Posterior vena cava (tissue), 2 donors: ENCODE results near the gene ALDH3A2. TPM values are rescaled to one million over a fixed set of nuclear protein-coding genes. Genes with fewer than 3 reads are reported as not detected.

Experiments used
- DNase-seq: peaks from one replicate; pipeline ENCODE4 v3.0.0-alpha.2; 2020; ENCODE audit warnings: low spot score
- intact Hi-C, 2 donors: fragments of 100-400 bp; cut with DNase I; formaldehyde crosslinking; loops; one replicate each; pipeline versions ENCODE4 v1.14.1 to v1.14.2; 2022 to 2023
- long read RNA-seq, 2 donors: library from polyadenylated mRNA; unstranded; transcript quantifications; one replicate each; pipeline ENCODE4 v2.0.0, GENCODE V29; 2020 to 2021
- total RNA-seq, 2 donors: library from RNA; stranded (reverse); fragmentation: NEBNext Ultra II Directional; extraction: Animal tissue kit (Norgen Biotek cat#: 25700); gene quantifications; one replicate each; pipeline ENCODE4 v1.2.1, GENCODE V29; 2021
- donor health status: DM: yes; HTN: yes; CAD: no.
- donor health status: DM: yes; HTN: yes; CAD: no.

Gene ALDH3A2
- total RNA-seq: 10 to 100 TPM; 38.8 to 45.3 TPM
- long read RNA-seq, donor 1, transcript ALDH3A2-201 (10 exons, 3,928 nt): major isoform, 26 of 42 reads
- long read RNA-seq, donor 1, partial matches to known transcripts: 6 of 42 reads
- long read RNA-seq, donor 1, other reads (novel, unspliced or antisense): 2 of 42 reads
- long read RNA-seq, donor 2, transcript ALDH3A2-201 (10 exons, 3,928 nt): major isoform, 57 of 81 reads
- long read RNA-seq, donor 2, transcript ALDH3A2-202 (11 exons, 3,828 nt): minor isoform, 8 of 81 reads
- long read RNA-seq, donor 2, partial matches to known transcripts: 4 of 81 reads
- long read RNA-seq, donor 2, other reads (novel, unspliced or antisense): 10 of 81 reads

DNA sequence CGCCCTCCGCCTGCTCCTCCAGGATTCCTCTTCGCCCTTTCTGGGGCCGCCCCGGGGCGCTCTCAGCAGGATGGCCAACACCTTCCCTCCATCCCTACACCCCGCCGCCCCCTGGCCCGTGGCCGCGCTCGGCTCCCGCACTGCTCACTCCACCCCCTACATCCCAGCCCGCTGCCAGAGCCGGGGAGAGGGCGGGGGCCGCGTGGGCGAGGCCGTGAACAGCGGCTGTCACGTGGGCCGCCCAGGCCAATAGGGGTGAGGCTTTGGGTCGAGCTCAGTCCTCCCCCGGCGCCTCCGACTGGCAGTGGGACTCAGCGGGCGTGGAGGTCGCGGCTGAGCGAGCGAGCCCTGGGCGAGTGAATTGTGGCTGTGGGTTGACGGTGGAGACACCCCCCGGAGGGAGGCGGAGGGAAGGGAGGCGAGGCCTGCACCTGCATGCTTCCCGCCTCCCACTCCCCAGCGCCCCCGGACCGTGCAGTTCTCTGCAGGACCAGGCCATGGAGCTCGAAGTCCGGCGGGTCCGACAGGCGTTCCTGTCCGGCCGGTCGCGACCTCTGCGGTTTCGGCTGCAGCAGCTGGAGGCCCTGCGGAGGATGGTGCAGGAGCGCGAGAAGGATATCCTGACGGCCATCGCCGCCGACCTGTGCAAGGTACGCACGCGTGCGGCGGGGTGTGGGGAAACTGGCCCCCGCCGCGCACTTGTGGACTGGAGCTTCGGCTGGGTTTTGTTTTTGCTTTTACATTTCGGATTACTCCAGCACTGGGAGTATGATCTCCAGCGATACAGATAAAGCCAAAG is at the start of gene ALDH3A2:
TSS of gene ALDH3A2 (plus strand) at position 277 of the 799 bp plus-strand sequence. CDS start at position 498, 221 bp downstream.
- intact Hi-C loops: loop anchor here in 1 of 2 donors (5.0 kb wide), 1 partner anchor 131 kb away; no protein-coding TSS in a partner anchor
- peak; percentile 99 for DNase-seq

DNA sequence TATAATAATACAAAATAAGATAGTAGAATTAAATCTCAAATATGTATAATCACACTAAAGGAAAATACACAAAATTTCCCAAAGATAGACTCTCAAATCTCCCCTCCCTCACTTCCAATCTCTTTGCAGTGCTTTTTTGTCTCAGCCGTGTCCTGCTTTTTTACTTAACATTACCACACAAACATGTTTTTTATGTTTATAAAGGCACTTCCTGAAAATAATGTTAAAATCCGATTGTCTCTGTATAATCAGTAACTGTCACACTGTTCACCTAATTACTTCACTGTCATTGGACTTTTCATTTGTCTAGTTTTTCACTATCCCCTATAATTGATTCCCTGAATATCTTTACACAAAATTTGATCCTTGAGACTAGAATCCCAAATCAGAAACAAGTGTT is 38.2 kb upstream of the ALDH3A2 start:
- intact Hi-C loops: no loop called here
- no peak for DNase-seq

DNA sequence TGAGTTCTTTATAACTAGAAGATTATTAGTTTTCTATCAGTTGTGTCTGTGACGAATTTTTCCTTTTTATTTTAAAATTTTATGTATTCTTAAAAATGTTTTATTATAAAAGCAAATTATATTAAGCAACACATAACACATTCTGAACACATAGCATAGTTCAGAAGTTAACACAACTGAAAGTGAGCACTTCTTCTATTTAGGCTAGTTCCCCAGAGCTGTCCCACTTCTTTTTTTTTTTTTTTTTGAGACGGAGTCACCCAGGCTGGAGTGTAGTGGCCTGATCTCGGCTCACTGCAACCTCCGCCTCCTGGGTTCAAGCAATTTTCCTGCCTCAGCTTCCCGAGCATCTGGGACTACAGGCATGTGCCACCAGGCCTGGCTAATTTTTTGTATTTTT is 37.7 kb upstream of the ALDH3A2 start:
- no peak for DNase-seq
- intact Hi-C loops: no loop called here

DNA sequence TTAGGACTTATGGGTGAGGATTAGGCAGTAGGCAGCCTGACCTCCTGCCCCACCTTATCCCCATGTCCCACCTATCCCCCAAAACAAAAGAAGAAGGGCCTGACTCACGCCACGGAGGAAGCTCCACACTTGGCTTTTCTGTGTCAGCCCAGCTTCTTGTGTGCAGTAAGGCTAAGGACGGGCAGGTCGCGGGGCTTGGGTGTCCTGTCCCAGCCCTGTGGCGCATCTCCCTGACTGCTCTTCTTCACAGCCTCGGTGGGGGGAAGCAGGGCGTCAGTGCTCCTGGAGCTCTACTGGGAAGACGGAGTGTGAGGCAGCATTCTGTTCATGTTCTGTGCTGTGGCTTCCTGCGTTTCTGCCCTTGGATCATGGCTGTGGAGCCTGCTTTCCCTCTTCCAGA is 34.6 kb upstream of the ALDH3A2 start:
- DNase-seq: no peak
- intact Hi-C loops: no loop called here

DNA sequence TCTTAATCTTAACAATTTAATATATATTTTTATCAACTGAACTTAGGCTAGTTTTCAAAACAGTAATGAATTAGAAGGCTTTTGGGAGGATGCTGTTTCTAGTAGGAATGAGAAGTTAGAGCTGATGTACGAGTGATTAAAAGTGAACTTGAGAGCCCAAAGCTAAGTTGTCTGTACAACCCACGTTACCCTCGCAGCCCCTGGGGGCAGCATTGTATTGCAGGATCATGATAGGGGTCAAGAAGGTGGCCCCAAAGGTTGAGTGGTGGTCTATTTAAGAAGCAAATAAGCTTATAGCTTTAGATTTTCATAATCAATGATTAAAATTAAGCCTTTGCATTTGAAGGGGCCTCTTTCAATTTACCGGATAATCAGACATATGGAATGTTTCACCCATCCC is 33.7 kb upstream of the ALDH3A2 start:
- no peak for DNase-seq
- intact Hi-C loops: no loop called here

DNA sequence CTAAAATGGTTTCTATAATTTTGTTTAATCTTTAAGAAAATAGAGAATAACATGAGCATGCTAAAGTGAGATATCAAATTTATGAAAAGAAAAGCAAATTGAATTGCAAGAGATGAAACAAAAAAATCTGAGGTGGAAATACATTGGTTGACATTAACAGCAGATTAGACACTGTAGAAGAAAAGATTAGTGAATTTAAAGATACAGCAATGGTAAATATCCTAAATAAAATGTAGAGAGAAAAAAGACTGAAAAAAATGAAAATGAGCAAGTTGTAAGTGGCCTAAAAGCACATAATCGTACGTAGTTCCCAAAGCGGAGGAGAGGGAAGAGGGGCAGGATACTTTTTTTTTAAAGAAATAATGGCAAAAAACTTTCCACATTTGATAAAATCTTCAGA is 30.5 kb upstream of the ALDH3A2 start:
- intact Hi-C loops: no loop called here
- DNase-seq: no peak

DNA sequence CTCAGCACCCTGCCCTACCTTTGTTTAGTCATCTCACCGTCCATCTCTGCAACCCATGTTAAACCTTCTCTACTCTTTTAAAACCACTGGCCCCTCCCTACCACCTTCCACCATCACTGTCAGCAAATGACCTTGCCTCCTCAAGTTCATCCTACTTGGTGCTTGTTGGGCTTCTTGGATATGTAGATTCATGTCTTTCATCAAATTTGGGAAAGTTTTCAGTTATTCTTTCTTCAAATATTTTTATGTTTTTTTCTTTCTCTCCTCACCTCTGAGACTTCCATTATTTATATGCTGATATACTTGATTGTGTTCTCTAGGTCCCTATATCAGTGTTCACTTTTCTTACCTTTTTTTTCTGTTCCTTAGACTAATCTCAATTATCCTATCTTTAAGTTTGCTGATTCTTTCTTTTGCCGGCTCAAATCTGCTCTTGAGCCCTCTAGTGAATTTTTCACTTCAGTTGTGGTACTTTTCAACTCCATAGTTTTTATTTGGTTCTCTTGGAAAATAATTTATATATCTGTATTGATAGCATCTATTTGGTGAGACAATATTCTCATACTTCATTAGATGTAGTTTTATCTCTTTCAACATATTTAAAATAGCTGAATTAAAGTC is 28.7 kb upstream of the ALDH3A2 start:
- no peak for DNase-seq
- intact Hi-C loops: no loop called here

DNA sequence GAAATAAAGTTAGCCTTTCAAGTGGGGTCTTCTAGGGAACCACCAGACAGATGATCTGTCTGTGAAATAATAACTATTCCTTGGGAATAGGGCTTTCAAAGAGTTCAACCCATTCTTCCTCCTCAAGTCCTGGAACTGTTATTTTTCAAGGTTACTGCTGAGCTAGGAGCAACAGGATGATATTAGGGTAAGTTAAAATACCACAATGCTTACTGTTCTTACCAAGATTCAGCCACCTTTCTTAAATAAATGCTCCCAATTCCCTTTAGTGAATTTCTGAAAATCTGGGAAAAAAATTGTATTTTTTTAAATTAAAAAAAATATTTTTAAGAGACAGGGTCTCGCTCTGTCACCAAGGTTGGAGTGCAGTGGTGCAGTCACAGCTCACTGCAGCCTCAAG is 26.9 kb upstream of the ALDH3A2 start:
- no peak for DNase-seq
- intact Hi-C loops: no loop called here

DNA sequence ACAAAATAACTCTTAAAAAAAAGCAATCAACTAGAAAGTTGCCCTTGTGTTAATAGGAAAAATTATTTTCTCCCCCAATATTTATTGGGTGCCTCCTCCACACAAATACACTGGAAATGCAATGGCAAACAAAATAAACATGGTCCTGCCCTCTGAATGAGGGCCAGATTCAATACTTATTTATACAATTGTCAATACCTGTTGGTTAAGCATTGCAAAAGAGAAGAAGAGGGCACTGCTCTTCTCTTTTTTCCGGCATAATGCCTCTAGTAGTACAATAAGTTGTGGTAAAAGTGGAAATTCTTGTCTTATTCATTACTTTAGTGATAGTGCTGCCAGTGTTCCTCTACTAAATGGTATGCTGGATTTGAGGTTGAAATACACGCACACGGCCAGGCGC is 22.5 kb upstream of the ALDH3A2 start:
- intact Hi-C loops: no loop called here
- no peak for DNase-seq

DNA sequence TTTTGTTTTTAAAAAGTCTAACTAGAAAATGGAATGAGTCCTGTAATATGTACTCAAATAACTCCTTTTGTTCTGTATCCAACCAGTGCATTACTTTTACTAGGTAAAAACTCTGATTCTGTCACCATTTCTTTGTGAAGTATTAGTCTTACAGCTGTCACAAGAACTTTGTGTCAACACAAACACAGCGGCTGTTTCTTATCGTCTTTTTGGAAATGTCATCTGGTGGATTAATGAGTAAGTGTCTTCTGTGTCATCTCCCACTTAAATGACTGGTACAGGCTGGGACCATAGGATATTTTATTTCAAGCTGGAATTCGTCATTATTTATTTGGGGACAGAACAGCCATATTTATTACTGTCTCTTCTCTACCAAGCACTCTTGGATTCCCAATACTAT is 19.1 kb upstream of the ALDH3A2 start:
- no peak for DNase-seq
- intact Hi-C loops: no loop called here

DNA sequence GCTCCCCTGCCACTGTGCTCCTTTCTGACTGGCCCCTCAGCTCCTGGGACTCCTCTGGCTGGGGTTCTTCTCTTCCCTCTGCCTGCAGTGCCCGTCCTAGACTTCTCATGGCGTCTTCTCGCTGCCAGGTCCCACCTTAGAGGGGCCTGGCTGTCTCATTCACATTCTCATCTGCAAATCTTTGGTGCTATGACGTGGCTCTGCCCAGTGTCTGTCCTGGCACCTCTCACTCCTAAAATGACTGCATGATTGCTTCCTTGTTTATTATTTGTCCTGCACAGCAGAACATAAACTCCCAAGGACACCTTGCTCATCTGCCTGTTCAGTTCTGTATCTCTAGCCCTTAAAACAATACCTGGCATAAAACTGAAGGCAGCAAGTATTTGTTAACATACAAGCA is 18.5 kb upstream of the ALDH3A2 start:
- intact Hi-C loops: no loop called here
- no peak for DNase-seq

DNA sequence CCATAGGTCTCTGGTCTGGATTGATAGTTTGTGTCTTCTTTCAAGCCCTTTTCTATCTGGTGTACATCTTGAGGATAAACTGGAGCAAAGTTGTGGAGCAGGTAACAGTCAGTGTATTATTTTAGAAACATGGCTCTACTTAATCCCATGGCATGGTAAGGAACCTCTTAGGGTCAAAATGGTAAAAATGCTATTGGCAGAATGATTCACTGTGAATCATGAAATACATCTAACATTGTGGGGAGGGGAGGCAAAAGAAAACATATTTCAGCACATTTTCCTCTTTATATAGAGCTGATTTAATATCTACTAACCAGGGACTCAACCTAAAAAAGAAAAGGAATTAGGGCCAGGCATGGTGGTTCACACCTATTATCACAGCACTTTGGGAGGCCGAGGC is 17.9 kb upstream of the ALDH3A2 start:
- DNase-seq: no peak
- intact Hi-C loops: no loop called here

DNA sequence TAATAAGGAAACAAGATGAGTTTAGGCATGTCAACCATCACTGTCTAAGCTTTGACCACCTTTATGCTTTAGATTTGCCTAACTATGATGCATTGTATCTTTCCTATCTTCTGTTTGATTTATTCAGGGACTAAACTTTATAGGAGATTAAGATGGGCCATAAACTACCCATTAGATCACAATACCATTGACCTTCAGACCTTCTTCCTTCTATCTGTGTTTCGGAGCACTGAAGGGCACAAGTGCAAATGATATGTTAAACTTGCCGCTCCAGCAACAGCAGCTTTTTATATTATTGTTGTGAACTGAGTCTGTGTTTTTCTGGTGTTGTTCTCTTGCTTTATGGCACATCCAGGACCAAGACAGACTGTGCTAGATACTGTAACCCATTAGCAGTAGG is 16.6 kb upstream of the ALDH3A2 start:
- intact Hi-C loops: no loop called here
- DNase-seq: no peak

DNA sequence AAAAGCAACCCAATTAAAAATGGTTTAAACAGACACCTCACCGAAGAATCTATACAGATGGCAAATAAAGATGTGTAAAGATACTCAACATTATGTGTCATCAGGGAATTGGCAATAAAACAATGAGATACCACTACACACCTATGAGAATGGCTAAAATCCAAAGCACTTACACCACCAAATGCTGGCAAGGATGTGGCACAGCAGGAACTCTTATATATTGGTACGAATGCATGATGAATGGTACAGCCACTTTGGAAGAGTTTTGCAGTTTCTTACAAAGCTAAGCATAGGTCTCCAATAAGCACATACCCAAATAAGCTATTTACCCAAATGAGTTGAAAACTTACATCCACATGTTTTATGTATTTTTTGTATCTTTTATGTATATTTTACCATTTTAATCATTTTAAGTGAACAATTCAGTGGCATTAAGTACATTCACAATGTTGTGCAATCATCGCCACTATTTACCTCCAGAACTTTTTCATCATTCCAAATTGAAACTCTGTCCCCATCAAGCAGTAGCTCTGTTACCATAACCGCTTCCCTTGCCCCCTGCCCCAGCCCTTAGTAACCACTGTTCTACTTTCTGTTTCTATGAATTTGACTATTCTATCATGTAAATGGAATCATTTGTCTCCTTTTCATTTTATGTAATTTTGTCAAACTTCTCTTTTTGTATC is 6.7 kb upstream of the ALDH3A2 start:
- DNase-seq: no peak
- intact Hi-C loops: no loop called here

DNA sequence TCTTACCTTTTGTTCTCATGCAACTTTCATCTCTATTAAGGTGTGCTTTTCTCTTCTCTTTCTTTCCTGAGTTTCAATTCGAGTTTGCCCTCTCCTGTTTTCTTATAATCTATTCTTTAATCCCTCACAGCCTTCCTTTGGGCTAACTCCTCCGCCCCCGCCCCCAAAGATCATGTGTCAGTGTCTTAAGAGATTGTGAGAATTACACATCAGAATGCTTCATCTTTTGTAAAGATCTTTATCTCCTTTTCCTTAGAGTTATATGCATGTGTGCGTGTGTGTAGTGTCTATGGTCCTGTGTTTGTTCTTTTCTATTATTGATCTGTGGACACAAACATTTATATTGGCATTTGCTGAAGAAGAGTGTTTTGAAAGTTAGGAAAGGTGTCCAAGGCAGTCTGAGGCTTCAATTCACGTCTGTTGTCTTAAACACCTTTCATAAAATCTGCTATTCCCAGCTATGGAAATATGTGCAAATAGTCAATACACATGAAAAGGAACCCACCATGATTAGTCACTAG is 6.1 kb upstream of the ALDH3A2 start:
- no peak for DNase-seq
- intact Hi-C loops: no loop called here

DNA sequence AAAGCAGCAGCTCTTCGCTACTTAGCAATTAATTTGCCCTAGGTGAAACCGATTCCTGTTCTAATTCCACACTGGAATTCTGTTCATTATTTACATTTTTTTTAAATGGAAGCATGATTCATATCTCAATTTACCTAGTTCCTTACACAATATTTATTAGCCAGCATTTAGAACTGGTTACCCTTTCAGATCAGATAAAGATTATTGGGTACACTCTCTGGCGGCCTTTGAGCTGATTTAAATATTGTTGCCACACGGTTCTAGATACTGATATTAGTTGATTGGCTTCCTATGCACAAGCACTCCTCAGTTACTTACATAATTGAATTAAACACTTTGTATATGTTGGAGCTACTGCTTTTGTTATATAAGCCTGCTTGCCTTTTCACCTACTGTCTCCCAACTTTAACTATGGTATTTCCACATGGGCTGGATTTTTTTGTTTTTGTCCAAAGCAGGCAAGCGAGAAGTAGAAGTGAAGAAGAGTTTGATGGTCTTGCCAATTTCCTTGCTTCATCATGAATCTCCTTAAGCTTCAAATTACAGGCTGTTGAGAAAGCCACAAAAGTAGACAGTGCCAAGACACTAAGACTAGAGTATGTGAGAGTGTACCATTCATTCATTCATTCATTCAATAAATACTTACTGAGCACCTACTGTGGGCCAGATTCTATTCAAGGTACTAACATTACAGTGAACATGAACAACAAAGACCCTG is 3.9 kb upstream of the ALDH3A2 start:
- DNase-seq: no peak
- intact Hi-C loops: loop anchor here in 1 of 2 donors (5.0 kb wide), 1 partner anchor 127 kb away; no protein-coding TSS in a partner anchor

DNA sequence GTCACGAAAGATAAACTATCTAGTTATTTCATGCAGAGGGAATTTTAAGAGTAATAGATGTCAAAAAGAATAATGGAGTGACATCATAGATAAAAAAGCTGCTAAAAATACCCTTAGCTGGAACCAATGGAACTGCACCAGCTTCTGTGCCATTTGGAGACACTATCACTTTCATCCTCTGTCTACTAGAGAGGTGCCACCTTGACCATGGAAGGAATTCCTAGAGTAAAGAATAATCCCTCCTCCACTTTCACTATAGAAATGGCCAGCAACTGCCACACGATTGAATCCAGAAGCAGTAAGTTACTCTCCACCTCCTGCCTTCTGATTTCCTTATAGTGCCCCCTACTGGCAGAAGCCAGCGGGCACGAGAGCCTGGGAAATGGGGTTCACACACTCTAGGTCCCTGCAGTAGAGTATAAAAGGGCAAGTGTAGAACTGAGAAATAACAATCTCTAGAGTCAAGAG is 2.8 kb upstream of the ALDH3A2 start:
- DNase-seq: no peak
- intact Hi-C loops: loop anchor here in 1 of 2 donors (5.0 kb wide), 1 partner anchor 128 kb away; no protein-coding TSS in a partner anchor

DNA sequence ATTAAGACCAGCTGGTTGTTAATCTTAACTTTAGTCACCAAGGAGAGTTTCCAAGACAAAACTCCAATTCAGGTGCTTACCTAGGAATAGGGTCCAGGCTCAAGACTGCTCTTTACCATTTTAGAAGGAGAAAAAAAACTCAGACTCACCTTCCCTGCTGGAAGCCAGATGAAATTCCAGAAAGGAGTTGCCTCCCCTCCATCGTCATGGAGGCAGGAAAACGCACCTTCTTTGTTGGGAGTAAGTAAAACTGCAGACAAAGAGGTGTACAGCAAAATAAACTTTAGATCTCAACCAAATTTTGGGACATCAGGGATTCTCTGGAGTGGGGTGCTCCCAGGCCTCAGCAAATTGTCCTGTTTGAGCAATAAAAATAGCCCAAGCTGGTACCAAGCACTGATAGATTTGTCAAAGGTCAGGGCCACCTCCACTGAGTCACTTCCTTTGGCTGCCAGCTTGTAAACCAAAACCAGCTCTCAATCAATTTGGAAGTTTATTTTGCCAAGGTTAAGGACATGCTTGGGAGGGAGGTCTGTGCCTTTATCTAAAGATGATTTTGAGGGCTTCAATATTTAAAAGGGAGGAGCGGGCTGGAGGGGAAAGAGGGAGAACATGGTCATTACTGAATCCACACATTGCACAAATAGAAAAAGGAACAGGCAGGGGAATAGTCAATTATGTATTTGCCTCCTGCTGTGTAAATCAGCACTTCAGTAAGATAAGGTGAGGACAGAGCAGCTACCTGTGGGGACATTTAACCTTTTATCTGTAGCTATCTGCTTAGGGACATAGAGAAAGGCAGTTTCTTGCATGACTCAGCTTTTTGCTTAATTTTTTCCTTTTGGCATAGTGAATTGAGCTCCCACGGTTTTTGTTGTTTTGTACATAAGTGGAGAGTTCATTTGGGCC is 1.5 kb upstream of the ALDH3A2 start:
- intact Hi-C loops: loop anchor here in 1 of 2 donors (5.0 kb wide), 1 partner anchor 130 kb away; no protein-coding TSS in a partner anchor

More for the DNA sequence above, 1.5 kb upstream of the ALDH3A2 start:
- no peak for DNase-seq
